Hepatocyte (in vitro differentiated cells): Measurements from ENCODE around the gene MYL3.

ENCODE experiments used
- CTCF ChIP-seq: fragments of 200-600 bp; sonication (generic); IDR thresholded peaks from 2 replicates; pipeline ENCODE4 v1.5.1; 2016; ENCODE audit warnings: antibody characterized with exemption, mild to moderate bottlenecking; ENCODE audit not compliant: poor library complexity
- EZH2 ChIP-seq: fragments of 200-600 bp; sonication (generic); IDR thresholded peaks from 2 replicates; pipeline ENCODE4 v1.6.1; 2016; ENCODE audit warnings: antibody characterized with exemption, mild to moderate bottlenecking, borderline replicate concordance
- EZH2phosphoT487 ChIP-seq: fragments of 200-600 bp; sonication (generic); IDR thresholded peaks from one replicate; pipeline ENCODE4 v1.6.1; 2018; ENCODE audit warnings: antibody characterized with exemption, mild to moderate bottlenecking, low read depth, moderate library complexity; ENCODE audit not compliant: unreplicated experiment, severe bottlenecking

- TF ChIP-seq EZH2: no peak
- no peak for TF ChIP-seq CTCF
- TF ChIP-seq EZH2phosphoT487: no peak
Measured at GRCh38 chr3:46866032-46866595, 2.9 kb upstream of the MYL3 start.
